Esophagus muscularis mucosa (tissue), 4 donors: Measurements from ENCODE around the gene CFB. TPM values are rescaled to one million over a fixed set of nuclear protein-coding genes. Genes with fewer than 3 reads are reported as not detected.

ENCODE experiments used
- DNase-seq: peaks from one replicate; pipeline ENCODE4 v3.0.0-alpha.2; 2017; ENCODE audit errors: extremely low spot score
- H3K27ac ChIP-seq, 4 donors: fragments of 200-600 bp; sonication (generic); replicated peaks in 1 of 4; 1 replicate in 3 of 4; 2 replicates in 1 of 4; pipeline ENCODE4 v1.5.1; 2016 to 2019; ENCODE audit warnings: mild to moderate bottlenecking in 1 of 4
- H3K27me3 ChIP-seq, 4 donors: fragments of 200-600 bp; sonication (generic); one replicate each; pipeline versions ENCODE4 v1.5.1 to v1.6.0; 2016 to 2019
- H3K36me3 ChIP-seq, 4 donors: fragments of 200-600 bp; sonication (generic); one replicate each; pipeline ENCODE4 v1.5.1; 2016 to 2019
- H3K4me1 ChIP-seq, 4 donors: fragments of 200-600 bp; sonication (generic); one replicate each; pipeline ENCODE4 v1.5.1; 2016 to 2019
- H3K4me3 ChIP-seq, 4 donors: fragments of 200-600 bp; sonication (generic); 1 replicate in 2 of 4; 2 replicates in 2 of 4; pipeline ENCODE4 v1.5.1; 2016 to 2019; ENCODE audit warnings: mild to moderate bottlenecking in 4 of 4, moderate library complexity in 1 of 4
- H3K9me3 ChIP-seq, 4 donors: fragments of 200-600 bp; sonication (generic); 1 replicate in 3 of 4; 2 replicates in 1 of 4; pipeline ENCODE4 v1.5.1; 2016 to 2019
- EP300 ChIP-seq: sonication (generic); formaldehyde crosslinking; IDR thresholded peaks from one replicate; pipeline ENCODE4 v1.6.1; 2017; ENCODE audit warnings: antibody characterized with exemption
- POLR2A ChIP-seq: fragments of 450-650 bp; IDR thresholded peaks from one replicate; pipeline ENCODE4 v1.6.1; 2017; ENCODE audit warnings: antibody characterized with exemption, moderate library complexity, mild to moderate bottlenecking, low read depth
- POLR2AphosphoS5 ChIP-seq, 2 donors: sonication (generic); formaldehyde crosslinking; IDR thresholded peaks; one replicate each; pipeline ENCODE4 v1.6.1; 2017; ENCODE audit warnings: antibody characterized with exemption in 2 of 2
- WGBS: methylation state at CpG from one replicate; pipeline ENCODE4 v1.1.5; 2018; 5-methylcytosine and 5-hydroxymethylcytosine counted together
- intact Hi-C: fragments of 100-400 bp; cut with DNase I; formaldehyde crosslinking; loops from one replicate; pipeline ENCODE4 v1.15.1; 2023
- total RNA-seq, 4 donors: library from RNA; depleted of rRNA; stranded (reverse); fragments of >200 nt; gene quantifications; one replicate each; pipeline versions ENCODE4 v1.1.0 to v1.2.1, GENCODE V29; 2016
- TF ChIP-seq, protein P1 (sequence below), 3 experiments: fragments of 200-600 bp in 2 of 3; fragments of 450-650 bp in 1 of 3; sonication (generic) in 2 of 3; IDR thresholded peaks; one replicate each; pipeline ENCODE4 v1.5.1; 2017 to 2019; ENCODE audit warnings: antibody characterized with exemption in 3 of 3, mild to moderate bottlenecking in 2 of 3, moderate library complexity in 1 of 3

The CFB gene
- total RNA-seq, 4 donors from 2014 or later: 11.6 to 28.7 (median 12.7) TPM

DNA sequence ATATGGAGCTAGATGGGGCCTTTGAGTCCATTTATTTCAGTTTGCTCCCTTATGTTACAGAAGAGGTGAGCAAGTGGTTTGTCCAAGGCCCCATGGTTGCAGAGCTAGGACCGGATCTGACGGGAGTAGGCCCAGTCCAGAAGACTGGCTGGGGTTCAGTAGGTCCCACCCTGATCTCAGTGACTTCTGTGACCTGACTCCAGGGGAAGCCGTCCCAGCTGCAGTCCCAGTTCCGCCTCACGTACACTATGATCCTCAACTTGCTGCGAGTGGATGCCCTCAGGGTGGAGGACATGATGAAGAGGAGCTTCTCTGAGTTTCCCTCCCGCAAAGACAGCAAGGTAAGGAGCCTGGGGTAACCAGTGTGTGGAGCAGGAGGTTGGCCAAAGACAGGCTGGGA is 20.6 kb downstream of the CFB start:
- TF ChIP-seq, protein P1, sequence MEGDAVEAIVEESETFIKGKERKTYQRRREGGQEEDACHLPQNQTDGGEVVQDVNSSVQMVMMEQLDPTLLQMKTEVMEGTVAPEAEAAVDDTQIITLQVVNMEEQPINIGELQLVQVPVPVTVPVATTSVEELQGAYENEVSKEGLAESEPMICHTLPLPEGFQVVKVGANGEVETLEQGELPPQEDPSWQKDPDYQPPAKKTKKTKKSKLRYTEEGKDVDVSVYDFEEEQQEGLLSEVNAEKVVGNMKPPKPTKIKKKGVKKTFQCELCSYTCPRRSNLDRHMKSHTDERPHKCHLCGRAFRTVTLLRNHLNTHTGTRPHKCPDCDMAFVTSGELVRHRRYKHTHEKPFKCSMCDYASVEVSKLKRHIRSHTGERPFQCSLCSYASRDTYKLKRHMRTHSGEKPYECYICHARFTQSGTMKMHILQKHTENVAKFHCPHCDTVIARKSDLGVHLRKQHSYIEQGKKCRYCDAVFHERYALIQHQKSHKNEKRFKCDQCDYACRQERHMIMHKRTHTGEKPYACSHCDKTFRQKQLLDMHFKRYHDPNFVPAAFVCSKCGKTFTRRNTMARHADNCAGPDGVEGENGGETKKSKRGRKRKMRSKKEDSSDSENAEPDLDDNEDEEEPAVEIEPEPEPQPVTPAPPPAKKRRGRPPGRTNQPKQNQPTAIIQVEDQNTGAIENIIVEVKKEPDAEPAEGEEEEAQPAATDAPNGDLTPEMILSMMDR (IDR thresholded peaks at IDR 0.05): no peak
- TF ChIP-seq POLR2AphosphoS5 (IDR thresholded peaks at IDR 0.05) (no peak), POLR2A (no peak), EP300 (no peak)
- Histone ChIP-seq H3K27me3 (no peaks in the 10 kb centered on the region), H3K36me3 (peaks cover 40 to 94% (median 90%) of the 10 kb centered on the region in 4 donors)

DNA sequence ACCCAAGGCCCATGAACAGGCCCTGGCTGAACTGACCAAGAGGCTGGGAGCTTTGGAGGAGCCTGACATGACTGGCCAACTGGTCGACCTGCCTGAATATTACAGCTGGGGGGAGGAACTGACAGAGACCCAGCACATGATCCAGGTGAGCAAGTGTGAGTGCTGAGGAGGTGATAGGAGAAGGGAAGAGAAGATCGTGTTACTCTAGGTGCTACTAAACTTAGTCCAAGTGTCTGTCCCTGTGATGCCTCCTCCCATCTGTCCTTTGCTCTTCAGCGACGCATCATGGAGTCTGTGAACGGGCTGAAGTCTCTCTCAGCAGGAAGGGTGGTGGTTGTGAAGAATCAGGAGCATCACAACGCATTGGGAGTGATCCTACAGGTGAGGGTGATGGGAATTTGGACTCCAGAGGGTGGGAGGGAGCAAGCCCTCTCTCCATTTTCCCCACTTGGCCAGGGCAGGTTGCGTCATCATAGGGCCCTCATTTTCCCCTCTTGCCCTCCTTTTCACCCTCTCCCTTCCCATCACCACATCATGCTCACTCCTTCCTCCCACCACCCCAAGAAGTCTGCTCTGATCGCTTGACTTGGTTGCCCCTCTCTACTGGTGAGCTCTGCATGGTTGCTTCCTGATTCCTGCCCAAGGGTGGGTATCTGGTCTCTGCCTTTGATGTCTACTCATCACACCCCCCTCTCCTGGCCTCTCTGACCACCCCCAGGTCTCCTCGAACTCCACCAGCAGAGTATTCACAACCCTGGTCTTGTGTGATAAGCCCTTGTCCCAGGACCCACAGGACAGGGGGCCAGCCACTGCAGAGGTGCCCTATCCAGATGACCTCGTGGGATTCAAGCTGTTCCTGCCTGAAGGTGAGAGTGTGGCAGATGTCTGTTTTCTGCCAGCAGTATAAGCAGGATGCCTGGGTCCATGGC is 21.4 kb downstream of the CFB start:
- Histone ChIP-seq H3K9me3 (no peaks in the 10 kb centered on the region), H3K27me3 (no peaks in the 10 kb centered on the region), H3K4me3 (no peak overlapping the region), H3K4me1 (peaks cover 12 to 25% (median 21%) of the 10 kb centered on the region in 4 donors), H3K27ac (no peak overlapping the region), H3K36me3 (peaks cover 33 to 87% (median 82%) of the 10 kb centered on the region in 4 donors)
- DNase-seq: no peak
- 78% methylated on average over 10 of the region's 10 CpGs for WGBS
- intact Hi-C loops: no loop called here
- TF ChIP-seq POLR2AphosphoS5 (IDR thresholded peaks at IDR 0.05) (no peak), EP300 (no peak), POLR2A (no peak)
- TF ChIP-seq, protein P1 (IDR thresholded peaks at IDR 0.05): no peak

More for the DNA sequence above, 20.6 kb downstream of the CFB start:
- Histone ChIP-seq H3K4me3 (no peak overlapping the region), H3K4me1 (peaks cover 12 to 23% (median 19%) of the 10 kb centered on the region in 4 donors), H3K27ac (no peak overlapping the region), H3K9me3 (no peaks in the 10 kb centered on the region)
- WGBS: 93% methylated on average over 7 of the region's 7 CpGs
- intact Hi-C loops: no loop called here
- DNase-seq: no peak

DNA sequence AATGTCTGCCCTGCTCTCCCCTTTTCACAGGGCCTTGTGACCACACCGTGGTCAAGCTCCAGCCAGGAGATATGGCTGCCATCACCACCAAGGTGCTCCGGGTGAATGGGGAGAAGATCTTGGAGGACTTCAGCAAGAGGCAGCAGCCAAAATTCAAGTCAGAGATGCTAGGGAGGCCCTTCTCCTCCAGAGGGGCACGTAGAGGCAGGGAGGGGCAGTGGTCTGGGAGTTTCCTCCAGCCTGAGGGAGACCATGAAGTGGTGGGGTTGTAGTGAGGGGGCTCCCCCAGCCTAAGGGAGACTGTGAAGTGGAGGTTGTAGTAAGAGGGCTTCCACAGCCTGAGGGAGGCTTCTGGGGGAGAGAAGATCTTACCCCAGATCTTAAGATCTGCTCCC is 22.0 kb downstream of the CFB start:
- Histone ChIP-seq H3K4me1 (peaks cover 15 to 29% (median 25%) of the 10 kb centered on the region in 4 donors), H3K27ac (no peak overlapping the region), H3K9me3 (no peaks in the 10 kb centered on the region), H3K4me3 (no peak overlapping the region), H3K27me3 (no peaks in the 10 kb centered on the region), H3K36me3 (peaks cover 28 to 80% (median 75%) of the 10 kb centered on the region in 4 donors)
- WGBS: 100% methylated on average over 1 of the region's 3 CpGs
- no peak for DNase-seq
- intact Hi-C loops: no loop called here
- TF ChIP-seq POLR2A: no peak

DNA sequence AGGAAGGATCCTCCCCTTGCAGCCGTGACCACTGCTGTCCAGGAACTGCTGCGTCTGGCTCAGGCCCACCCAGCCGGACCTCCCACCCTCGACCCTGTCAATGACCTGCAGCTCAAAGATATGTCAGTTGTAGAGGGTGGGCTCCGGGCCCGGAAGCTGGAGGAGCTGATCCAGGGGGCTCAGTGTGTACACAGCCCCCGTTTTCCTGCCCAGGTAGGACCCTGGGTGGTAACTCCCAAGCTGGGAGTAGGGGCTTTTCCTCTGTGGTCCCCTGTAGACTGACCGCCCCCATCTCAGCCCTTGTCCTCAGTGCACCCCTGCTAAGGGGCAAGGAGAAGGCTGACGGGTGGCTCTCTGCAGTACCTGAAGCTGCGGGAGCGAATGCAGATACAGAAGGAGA is 22.4 kb downstream of the CFB start:
- TF ChIP-seq, protein P1 (IDR thresholded peaks at IDR 0.05): no peak
- no peak for TF ChIP-seq POLR2A
- no peak for TF ChIP-seq EP300
- TF ChIP-seq POLR2AphosphoS5 (IDR thresholded peaks at IDR 0.05): no peak
- DNase-seq: no peak
- Histone ChIP-seq H3K27ac (no peak overlapping the region), H3K27me3 (no peaks in the 10 kb centered on the region), H3K4me3 (no peak overlapping the region), H3K4me1 (peaks cover 19 to 33% (median 29%) of the 10 kb centered on the region in 4 donors), H3K9me3 (no peaks in the 10 kb centered on the region), H3K36me3 (peaks cover 26 to 76% (median 71%) of the 10 kb centered on the region in 4 donors)
- 70% methylated on average over 3 of the region's 11 CpGs for WGBS
- intact Hi-C loops: no loop called here
